NCI-H146 treated with DMSO at 0.1 percent for 48 hours (cell line): ENCODE data around the gene ABLIM2.
A peak's percentile ranks its signal among the peaks of the same experiment; 100 is the strongest.

Source experiments
- DNase-seq: peaks from one replicate; lab custom pipeline; 2025; ENCODE audit not compliant: unreplicated experiment; lab: John Stamatoyannopoulos, UW

Gene ABLIM2

GRCh38 chr4:8159537-8160232, 1.1 kb upstream of the ABLIM2 start:
- DNase-seq: no peak

DNA sequence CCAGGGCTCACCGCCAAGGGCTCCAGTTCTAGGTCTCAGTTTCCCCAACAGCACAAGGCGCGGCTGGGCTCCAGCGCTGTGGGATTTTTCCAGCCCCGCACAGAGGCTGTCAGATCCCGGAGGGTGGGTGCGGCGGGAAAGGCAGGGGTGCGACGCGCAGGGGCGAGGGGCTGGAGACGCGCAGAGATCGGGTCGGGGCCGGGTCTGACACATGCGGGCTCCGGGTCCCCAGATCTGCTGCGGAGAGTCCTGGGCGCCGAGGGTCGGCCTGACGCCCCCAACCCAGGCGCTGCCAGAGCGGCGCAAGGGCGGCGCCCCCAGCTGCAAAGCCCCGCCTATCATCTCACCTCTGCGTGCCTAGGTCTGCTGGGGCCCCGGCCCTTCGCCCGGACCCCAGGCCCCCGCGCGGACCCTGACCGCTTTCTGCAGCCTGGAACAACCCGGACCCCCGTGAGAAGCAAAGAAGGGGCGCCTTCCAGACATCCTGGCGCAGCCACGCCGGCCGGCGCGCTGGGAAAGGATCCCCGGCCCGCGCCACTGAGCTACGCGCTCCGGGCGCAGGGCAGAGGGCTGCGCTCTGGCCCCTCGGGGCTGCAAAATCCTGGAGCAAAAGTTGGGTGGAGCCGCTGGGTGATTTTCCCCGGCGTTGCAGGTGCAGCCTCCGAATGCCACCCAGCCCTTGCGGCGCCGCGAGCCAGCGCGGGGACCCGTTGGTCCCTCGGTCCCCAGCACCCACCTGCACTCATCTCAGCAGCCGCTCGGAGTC, 486 bp downstream of the ABLIM2 start:
- DNase-seq: no peak

DNA sequence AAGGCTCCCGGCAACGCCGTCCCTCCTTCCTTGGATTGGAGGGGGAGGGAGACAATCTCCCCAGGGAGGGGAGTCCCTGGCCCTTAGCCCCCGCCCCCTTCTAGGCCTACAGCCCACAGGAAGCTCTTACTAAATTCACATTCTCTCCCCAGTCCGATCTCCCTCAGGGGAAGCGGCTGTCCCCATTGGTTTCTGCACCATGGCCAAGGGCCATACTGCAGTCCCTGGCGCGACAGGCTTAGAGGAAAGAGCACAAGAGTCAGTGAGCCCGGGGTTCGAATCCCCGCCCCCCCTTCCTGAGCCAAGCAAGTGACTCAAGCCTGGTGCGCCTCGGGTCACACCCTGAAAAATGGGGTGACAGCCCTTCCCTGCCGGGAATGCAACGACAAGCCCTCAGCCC, 1.1 kb downstream of the ABLIM2 start:
- no peak for DNase-seq

- peak; percentile 38 for DNase-seq
Observed at GRCh38 chr4:8156617-8157016, 2.0 kb downstream of the ABLIM2 start.

DNA sequence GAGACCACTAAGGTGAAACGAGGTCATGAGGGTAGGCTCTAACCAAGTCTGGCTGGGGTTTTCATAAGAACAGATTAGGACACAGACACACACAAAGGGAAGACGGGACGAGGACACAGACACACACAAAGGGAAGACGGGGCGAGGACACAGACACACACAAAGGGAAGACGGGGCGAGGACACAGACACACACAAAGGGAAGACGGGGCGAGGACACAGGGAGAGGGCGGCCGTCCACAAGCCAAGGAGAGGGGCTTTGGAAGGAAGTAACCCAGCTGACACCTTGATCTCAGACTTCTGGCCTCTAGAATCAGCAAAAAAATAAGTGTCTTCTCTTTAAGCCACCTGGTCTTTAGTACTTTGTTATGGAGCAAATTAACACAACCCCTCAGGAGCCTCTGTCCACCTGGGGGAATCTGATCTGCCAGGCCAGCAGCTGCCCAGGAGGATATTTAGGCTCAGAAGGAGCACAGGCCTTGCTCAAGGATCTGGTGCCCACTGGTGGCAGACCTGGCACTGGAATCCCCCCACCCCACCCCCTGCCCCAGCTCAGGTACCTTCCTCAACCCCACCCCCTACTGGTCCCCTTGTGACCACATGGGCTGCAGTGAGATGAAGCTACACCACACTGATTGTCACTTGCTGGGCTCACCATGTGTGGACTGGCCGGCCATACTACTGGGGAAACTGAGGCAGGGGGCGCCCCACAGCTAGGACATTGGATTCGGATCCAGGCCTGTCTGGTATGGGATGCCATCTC, 2.8 kb downstream of the ABLIM2 start:
- no peak for DNase-seq

DNA sequence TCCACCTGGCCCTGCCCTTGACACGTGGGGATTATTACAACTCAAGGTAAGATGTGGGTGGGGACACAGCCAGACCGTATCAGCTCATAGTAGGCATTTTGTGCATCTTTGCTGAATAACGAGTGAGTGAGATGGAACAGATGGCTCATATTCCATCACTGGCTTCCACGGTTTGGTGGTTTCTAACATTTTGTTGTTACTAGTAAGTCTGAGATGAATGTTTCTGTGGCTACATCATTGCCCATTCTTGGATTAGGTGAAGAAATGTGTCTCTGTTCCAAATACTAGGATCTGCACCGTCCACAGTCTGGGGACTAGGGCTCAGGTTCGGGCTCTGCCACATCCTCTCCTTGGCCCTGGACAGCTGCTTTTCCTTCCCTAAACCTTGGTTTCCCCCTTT, 3.6 kb downstream of the ABLIM2 start:
- DNase-seq: no peak

DNA sequence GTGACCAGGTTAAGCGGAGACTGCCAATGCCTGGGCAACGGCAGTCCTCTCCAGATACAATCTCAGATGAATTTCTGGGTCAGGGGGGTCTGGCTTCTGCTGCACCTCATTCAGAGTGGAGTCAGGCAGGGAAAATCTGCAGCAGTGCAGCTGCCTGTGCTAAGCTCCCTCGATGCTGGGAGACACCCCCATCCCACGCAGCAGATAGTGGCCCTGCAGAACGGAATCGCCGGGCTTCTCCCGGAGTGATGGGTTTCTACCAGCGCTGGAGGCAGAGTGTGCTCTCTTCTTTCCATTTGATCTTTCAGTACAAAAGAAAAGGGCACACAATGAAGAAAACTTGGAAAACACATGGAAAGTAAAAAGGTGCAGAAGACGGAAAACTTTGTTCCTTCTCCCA, 5.2 kb downstream of the ABLIM2 start:
- DNase-seq: no peak

GRCh38 chr4:8152865-8153257, 5.8 kb downstream of the ABLIM2 start:
- DNase-seq: no peak

- DNase-seq: no peak
Observed at GRCh38 chr4:8152090-8152864, 6.3 kb downstream of the ABLIM2 start.

GRCh38 chr4:8151165-8151650, 7.4 kb downstream of the ABLIM2 start:
- no peak for DNase-seq

GRCh38 chr4:8150152-8151090, 8.2 kb downstream of the ABLIM2 start:
- DNase-seq: no peak

GRCh38 chr4:8149664-8150063, 8.9 kb downstream of the ABLIM2 start:
- no peak for DNase-seq

- DNase-seq: no peak
Observed at GRCh38 chr4:8148785-8149435, 9.7 kb downstream of the ABLIM2 start.

DNA sequence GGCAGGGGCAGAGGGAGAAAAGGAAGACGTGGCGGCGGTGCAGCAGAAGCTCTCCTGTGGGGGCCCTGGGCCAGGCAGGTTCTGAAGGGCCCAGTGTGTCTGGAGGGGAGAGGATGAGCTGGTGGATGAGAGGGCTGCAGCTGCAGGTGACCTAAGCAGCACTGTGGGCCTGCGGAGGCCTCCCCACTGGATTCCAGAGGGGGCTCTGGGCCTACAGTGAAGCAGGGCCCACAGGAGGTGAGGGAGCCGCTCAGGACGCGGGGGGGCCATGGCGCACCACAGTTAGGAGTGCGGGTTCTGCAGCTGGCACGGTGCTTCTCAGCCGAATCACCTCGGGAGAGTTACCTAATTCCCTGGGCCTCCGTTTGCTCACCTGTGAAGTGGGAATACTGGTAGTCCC, 10.5 kb downstream of the ABLIM2 start:
- no peak for DNase-seq

- no peak for DNase-seq
Observed at GRCh38 chr4:8147231-8147970, 11.2 kb downstream of the ABLIM2 start.

DNA sequence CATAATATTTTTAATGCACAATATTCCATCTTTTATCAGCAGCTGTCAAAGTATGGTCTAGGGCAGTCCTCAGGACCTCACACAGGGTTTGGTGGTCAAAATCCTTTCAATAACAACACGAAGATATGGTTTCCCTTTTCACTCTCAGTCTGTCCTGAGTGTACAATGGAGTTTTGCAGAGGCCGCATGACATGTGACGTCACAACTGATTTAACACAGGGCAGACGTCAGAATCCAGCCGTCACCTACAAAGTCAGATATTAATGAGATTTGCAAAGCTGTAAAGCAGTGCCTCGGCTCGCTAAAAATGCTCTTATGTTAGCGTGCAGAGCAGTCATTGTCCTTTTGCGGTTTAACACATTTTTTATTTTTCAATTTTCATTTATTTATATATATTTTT, 12.5 kb downstream of the ABLIM2 start:
- no peak for DNase-seq

DNA sequence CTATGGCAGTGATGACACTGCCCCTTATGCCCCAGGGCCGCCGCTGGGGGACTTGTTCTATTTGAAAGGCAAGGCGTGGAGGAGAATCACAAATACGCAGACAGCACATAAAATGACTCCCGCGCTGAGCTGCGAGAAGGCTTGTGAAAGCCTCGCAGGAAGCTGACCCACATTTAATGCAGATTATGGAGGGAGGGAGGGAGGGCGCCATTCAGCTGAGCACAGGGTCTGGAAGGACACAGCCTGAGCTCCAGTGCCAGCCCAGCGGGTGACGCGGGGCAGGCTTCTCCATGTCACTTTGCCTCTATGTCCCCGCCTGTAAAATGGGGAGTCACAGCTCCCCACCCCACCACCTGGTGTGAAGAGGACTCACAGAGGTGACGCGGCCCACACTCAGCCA, 14.3 kb downstream of the ABLIM2 start:
- peak; percentile 27 for DNase-seq

DNA sequence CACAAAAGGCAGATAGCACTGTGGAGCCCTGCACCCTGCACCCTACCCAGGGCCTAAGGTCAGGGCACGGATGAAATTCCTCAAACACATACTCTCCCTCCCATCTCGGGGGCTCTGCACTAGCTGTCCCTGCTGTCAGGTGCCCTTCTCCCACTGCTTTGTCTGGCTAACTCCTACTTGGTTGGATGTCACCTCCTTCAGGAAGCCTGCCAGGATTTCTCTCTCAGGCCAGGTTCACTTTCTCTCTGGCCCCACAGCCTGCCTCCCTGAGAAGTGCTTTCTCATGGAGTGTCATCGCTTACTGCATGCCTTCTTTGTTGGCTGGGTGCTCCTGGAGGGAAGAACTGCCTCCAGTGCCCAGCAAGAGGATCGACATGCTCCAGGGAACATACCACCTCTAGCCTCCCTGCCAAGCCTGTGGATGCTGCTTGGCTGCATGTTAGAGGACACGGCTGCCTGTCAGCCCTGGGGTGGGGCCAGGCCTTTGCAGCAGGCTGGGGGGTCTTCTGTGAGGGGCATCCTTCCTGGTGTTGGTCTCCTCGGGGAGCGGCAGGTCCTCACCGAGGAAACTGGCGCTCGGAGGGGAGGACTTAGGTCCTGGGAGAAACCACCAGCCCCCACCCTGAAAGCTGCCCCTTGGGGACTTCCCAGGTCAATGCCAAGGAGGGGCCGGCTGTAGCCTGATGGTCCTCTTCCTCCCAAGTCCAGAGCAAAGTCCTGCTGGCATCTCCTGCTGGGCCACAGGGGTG, 15.0 kb downstream of the ABLIM2 start:
- no peak for DNase-seq
